ENCODE measurements around the gene TMEM38A.
"Not testable (repeated sequence)": the region's sequence is repeated elsewhere in the genome, so short reads cannot be mapped to it uniquely, and the experiment has no call there.

The TMEM38A gene

DNA sequence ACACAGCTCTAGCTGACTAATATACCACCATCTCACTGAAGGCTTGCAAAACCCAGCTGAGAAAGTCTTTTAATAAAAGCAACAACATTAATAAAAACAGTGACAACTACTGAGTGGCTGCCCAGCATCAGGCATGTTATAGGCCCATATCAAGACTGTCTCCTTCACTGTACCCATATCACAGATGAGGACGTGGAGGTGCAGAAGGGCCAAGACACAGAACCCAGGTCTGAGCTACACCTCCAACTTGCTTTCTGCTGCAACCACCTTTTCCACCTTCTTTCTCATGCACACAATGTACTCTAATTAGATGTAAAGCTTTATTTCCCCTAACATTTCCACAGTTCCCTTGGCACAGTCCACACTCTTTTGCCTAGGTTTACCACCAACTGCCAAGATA lies 22.3 kb upstream of the TMEM38A start:
- no peak for DNase-seq
- no peak for ATAC-seq

DNA sequence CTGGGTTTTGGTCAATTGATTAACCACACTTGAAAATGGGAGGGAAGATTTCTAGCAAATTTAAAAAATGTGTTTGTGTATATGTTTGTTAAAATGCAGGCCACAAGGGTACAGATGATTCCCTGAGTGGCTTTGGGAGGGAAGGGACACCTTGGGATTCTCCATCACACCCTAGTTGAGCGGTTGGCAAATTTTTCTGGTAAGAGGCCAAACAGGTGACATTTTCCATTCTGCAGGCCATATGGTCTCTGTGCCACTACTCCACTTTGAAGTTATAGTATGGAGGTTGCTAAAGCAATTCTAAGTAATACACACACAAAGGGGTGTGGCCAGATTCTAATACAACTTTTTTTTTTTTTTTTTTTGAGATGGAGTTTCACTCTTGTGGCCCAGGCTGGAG lies 20.0 kb upstream of the TMEM38A start:
- ATAC-seq (no peak), DNase-seq (no peak)

DNA sequence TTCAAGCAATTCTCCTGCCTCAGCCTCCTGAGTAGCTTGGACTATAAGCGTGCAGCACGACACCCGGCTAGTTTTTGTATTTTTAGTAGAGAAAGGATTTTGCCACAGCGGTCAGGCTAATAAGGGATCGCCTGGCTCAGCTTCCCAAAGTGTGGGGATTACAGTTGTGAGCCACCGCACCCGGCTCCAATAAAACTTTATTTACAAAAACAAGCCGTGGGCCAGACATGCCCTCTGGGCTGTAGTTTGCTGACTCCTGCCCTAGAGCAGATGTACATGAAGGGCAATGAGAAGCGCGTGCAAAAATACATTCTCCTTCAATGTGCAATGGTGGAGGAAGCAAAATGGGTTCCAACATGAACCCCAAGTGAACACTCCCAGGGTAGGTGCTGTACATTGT lies 19.2 kb upstream of the TMEM38A start:
- no peak for ATAC-seq
- DNase-seq: no peak

DNA sequence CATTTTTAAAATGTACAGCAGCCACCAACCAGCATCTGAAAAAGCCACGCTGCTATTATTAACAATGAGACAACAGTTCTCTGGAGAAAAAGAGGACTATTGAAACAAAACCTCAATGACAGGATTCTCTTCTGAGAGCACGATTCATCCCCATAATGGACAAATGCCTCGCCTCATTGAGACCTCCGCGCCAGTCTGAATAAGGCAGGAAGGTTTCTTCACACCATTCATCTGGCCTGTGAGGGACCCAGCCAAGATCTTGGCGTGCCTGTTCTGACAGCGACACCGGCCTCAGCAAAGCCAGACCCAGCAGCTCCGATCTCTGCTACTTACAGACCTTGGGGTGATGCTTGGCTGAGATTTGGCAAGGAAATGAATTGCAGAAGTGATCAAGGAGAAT lies 15.8 kb upstream of the TMEM38A start:
- DNase-seq: no peak
- ATAC-seq: no peak

DNA sequence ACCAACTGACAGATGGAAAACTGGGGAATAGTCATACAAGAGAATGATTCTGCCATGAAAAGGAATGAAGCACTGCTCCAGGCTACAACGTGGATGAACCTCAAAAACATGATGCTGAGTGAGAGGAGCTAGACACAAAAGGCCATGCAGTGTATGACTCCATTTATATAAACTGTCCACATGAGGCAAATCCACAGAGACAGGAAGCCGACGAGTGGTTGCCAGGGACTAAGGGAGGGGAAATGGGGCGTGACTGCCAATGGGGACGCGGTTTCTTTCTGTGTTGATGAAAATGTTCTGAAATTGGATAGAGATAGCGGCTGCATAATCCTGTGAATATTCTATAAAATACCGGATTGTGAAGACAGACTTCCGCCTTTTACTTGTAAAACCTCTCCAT lies 11.2 kb upstream of the TMEM38A start:
- DNase-seq (no peak), ATAC-seq (no peak)

DNA sequence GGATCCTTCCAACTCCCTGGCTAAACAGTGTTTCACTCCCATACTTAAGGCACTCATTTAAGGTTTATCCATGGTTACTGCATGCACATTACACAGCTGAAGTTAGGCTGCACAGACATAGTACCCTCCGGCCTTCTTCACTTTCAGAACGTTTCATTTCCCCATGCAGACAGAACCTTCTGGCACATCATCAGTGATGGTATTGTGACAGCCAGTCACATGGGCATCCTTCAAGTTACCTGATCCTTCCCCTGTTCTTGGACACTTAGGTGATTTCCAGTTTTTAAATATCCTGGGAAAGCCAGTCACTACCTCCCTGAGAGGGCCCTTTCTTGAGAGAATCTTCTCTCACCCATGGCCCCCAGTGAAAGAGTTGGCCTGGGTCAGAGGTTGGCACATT lies 10.1 kb upstream of the TMEM38A start:
- ATAC-seq (no peak), DNase-seq (no peak)

DNA sequence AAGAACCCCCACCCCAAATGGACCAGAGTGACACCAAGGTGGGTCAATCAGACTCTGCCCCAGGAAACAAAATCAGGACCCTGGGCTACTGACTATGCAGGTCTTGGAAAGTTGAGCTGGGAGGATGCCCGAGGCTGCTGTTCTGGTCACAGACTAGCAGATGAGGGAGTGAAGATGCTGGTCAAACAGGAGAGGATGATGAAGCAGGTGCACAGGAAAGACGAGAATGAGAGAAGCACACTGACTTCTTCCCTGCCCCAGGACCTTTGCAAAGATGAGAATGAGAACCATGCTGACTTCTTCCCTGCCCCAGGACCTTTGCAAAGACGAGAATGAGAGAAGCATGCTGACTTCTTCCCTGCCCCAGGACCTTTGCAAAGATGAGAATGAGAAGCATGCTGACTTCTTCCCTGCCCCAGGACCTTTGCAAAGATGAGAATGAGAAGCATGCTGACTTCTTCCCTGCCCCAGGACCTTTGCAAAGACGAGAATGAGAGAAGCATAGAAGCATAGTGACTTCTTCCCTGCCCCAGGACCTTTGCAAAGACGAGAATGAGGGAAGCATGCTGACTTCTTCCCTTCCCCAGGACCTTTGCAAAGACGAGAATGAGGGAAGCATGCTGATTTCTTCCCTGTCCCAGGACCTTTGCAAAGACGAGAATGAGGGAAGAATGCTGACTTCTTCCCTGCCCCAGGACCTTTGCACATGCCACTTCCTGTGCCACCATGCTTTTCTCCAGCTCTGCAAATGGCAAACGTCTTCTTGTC lies 9.3 kb upstream of the TMEM38A start:
- DNase-seq, ATAC-seq: not testable (repeated sequence)

DNA sequence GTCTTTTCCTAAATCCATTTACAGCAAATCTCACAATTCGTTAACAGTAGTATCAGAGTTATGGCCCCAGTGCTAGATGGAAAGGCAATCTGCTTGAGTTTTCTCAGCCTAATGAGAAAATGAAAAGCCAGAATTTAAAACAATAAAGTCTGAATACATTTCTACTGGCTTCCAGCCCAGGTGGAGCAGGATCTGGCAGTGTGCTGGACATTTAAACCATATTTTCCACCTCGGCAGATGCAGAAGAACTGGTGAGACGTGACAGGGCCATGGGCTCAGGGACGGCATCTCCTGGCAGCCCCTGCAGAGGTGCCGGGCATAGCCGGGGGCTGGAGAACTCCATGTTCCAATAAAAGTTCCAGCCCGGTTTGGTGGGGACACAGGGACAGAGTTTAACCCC lies 8.1 kb upstream of the TMEM38A start:
- ATAC-seq (no peak), DNase-seq (no peak)

DNA sequence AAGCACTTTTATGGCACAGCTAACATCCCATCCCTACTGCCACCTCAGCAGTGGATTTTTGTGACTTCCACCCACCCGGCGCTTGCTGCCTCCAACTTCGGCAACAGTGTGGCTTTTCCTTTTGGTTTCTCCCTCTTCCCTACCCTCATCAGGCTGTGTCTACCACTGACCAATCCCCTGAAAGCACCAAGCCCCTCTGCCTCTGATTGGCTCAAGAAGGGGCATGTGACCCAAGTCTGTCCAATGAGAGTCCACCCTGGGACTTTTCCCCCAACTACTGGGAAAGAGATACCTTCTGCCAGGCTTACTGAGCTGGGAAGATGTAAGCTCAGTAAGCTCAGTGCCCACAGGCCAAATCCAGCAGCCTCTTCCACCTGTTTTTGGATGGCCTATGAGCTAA lies 6.8 kb upstream of the TMEM38A start:
- DNase-seq (no peak), ATAC-seq (no peak)

DNA sequence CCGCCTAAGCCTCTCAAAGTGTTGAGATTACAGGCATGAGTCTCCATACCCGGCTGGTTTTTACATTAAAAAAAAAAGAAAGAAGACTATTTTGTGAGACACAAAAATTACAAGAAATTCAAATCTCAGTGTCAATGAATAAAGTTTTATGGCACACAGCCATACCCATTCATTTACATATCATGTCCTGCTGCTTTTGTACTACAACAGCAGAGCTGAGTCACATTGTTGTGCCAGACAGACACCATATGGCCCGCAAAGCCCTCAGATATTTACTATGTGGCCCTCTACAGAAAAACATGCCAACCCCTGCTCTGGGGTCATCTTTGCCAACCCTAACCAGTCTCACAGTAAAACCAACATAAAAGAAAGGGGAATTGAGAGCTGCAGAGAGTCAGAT lies 6.3 kb upstream of the TMEM38A start:
- no peak for DNase-seq
- ATAC-seq: no peak

DNA sequence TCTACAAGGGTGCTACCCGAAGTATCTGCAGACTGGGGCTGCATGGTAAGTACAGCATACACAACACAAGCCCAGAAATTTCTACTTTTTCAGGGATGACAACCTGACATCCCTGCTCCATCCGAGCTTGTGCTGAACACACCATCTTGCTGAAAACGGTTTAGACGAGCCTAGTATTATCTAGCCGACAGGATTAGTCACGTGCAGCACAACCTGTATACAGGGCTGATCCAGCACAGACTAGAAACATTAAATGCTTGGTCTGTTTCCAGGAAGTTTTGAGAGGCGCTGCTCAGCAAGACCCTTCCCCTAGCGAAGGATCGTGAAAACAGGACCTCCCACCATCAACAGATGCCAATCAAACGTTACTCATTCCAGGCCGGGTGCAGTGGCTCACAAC lies 5.2 kb upstream of the TMEM38A start:
- ATAC-seq: no peak

DNA sequence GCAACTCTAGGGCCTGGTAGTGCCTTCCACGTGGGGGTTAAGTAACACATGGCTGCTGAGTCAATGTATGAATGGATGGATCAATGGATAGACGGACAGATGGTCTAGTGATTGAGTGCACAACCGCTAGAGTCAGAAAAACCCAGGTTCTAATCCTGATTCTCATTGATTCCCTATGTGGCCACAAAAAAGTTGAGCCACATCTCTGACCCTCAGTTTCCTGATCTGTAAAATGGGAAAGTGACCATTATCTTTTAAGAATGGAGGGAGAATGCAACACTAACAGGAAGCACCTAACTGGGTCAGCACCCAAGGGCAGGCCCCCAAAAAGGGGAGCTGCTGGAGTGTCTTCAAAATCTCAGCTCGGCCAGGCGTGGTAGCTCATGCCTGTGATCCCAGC lies 3.6 kb upstream of the TMEM38A start:
- ATAC-seq: no peak
- DNase-seq: no peak

More for the DNA sequence above, 5.2 kb upstream of the TMEM38A start:
- no peak for DNase-seq

DNA sequence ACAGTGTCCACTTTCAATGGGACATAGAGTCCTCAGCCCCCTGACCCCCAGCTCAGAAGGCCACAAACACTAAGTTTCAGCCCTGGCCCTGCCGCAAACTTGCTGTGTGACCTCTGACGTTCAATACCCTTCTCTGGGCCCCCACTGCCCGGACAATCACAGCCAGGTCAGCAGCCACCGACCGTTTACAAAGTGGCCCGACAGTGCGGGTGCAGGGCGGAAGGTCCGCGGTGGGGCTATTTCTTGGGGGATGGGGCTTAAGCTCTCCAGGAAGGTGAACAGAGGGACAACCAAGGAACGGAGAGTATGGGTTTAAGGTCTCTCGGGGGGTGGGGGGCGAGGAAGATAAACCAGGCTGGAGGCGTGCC lies 1.5 kb upstream of the TMEM38A start:
- no peak for DNase-seq
- ATAC-seq: no peak

DNA sequence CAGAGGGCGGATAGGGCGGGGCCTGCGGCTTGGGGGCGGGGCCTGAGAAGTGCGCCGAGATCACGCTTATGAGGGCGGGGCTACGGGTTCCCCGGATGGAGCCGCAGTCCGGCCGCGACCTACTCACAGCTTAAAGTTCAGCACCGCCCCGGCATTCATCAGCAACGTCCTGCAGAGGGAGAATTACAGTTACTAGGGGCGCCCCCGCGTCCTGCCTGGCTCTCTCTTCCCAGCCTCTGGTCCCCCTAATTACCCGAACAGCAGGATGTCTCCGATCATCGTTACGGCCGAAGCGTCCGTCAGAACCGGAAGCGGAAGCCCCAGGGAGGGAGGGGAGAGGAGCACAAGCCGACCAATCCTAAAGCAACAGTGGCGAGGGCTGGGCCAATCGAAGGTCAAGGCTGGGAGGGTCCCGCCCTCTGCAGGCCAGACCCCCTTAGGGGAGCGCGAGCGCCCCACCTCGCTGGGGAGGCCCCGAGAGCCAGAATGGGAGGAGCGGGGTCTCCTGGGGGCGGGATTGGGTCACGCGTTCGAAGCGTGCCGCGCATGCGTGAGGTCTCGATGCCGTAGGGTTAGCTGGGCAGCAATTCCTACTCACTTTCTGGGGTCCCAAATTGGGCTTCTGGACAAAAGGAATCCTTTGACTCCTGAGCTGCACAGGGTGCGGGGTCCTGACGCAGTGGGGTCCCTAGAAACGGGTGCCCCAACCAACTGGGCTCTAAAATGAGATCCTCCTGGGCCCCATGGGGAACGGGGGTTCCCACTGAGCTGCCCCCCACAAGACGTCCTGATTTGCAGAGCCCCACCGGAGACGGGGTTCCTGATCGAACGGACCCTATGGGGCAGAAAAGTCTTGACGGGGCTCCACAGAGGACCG lies 869 bp upstream of the TMEM38A start, which contains the start of gene SMIM7:
Gene SMIM7 (minus strand): TSS at position 313 of the 877 bp plus-strand sequence. CDS start 34 bp downstream, at position 279.
- peak; percentile 99 for ATAC-seq
- DNase-seq: peak; percentile 98

DNA sequence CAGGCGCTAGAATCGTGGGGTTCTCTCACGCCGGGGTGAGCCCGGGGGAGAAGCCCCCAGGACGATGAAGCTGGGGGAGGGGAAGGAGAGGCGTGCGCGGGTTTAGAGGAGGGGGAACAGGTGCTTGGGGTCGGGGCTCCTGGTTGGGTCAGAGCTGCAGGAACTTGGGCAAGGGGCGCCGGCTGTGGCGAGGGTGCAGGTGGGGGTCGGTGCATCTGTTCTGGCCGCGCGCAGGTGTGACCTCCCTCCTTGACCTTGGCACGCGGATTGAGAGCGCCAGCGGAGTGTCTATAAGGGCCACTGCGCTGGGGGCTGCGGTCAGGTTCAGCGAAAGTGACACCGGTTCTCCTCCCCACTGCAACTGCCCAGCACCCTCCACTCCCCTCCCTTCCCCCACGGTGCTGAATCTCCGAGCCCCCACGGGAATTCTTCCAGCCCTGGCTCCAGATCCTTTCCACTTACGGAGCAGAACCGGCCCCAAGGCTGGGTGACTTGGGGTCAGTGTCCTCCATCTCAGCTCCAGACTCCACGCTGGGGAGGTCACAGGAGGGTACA lies 618 bp downstream of the TMEM38A start:
- DNase-seq (peak; percentile 19), ATAC-seq (no peak)

DNA sequence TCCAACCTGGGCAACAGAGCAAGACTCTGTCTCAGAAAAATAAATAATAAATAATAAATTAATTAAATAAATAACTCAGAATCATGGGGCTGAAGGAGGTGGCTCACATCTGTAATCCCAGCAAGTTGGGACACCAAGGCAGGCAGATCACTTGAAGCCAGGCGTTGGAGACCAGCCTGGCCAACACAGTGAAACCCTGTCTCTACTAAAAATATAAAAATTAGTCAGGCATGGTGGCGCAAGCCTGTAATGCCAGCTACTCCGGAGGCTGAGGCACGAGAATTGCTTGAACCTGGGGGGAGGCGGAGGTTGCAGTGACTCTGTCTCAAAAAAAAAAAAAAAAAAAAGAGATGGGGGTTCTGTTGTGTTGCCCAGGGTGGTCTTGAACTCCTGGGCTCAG lies 7.2 kb downstream of the TMEM38A start:
- DNase-seq: no peak
- ATAC-seq: no peak

DNA sequence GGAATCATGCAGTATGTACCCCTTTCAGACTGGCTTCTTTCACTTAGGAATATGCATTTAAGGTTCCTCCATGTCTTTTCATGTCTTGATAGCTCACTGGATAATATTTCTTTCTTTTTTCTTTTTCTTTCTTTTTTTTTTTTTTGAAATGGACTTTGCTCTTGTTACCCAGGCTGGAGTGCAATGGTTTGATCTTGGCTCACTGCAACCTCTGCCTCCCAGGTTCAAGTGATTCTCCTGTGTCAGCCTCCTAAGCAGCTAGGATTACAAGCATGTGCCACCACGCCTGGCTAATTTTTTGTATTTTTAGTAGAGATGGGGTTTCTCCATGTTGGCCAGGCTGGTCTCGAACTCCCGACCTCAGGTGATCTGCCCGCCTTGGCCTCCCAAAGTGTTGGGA lies 7.8 kb downstream of the TMEM38A start:
- DNase-seq, ATAC-seq: not testable (repeated sequence)

DNA sequence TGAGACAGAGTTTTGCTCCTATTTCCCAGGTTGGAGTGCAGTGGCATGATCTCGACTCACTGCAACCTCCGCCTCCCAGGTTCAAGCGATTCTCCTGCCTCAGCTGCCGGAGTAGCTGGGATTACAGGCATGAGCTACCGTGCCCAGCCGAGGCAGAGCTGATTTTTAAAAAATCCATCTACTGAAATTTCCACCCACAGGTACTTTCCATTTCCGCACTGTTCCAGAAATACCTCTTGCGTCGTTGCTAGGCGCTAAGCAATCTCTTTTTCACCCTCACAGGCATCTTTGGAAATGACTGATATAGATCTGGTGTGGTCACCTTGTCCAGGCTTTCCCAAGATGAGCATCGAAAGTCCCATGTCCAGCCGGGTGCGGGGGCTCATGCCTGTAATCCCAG lies 9.4 kb downstream of the TMEM38A start:
- ATAC-seq: no peak
- DNase-seq: no peak

DNA sequence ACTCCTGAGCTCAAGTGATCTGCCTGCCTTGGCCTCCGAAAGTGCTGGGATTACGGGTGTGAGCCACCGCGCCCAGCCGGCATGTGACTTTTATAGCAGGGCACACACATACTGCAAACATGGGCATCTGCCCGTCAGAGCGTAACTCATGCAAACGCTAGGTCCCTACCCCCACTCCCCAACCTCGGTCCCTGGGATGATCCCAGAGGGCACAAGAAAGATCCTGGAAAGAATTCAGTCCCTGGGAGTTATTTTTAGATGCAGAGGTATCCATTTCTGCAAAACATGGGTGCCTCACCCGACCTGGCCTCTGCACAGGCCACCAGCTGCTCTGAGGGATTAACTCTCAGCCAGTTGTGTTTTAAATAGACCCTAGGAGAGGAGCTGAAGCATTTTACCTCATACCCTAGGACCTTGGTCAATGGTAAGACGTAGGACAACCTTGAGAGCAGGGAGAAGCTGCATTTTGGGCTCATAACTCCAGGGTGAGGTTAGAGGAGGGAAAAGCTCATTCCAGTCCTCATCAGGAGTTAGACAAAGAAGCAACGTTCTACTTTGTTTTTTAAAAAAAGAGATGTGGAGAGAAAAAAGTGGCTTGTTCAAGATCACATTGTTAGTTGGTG lies 10.8 kb downstream of the TMEM38A start:
- ATAC-seq (no peak), DNase-seq (no peak)

DNA sequence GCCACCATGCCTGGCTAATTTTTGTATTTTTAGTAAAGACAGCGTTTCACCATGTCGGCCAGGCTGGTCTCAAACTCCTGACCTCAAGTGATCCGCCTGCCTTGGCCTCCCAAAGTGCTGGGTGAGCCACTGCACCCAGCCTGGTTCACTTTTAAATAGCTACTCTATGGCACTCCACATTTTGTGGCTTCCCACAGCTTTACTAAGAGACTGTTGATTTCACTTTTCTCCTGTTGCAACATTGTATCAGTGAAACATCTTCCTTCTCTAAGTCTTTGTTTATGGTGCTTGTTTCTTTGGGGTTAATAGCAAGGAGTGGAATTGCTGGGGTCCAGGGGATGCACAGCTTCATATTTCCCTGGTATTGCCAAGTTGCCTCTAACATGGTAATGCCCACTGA lies 12.3 kb downstream of the TMEM38A start:
- ATAC-seq (no peak), DNase-seq (no peak)

DNA sequence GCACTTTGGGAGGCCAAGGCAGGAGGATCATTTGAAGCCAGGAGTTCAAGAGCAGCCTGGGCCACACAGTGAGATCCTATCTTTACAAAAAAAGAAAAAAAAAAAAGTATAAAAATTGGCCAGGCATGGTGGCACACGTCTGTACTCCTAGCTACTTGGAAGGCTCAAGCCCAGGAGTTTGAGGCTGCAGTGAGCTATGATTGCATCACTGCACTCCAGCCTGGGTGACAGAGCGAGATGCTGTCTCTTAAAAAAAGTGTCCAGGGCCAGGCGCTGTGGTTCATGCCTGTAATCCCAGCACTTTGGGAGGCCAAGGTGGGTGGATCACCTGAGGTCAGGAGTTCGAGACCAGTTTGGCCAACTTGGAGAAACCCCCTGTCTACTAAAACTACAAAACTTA lies 12.9 kb downstream of the TMEM38A start:
- not testable (repeated sequence) for ATAC-seq, DNase-seq

DNA sequence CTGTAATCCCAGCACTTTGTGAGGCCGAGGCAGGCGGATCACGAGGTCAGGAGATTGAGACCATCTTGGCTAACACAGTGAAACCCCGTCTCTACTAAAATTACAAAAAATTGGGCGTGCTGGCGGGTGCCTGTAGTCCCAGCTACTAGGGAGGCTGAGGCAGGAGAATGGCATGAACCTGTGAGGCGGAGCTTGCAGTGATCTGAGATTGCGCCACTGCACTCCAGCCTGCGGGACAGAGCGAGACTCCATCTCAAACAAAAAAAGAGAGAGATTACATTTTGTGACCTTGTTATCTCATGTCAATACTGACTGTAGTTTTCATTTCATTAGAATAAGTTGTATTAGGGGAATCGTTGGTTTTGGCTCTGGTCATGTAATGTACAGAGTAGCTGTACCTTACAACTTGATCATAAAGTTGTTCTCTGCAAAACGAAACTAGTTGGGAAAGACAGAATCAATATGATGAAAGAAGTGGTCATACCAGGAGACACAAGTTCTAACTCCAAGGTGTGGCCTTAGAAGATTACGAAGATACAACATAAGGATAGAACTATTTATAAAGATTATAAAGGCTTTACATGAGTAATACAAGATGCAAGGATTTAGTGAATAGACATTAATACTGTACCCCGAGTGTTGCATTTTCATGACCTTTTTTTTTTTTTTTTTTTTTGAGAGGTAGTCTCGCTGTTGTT lies 15.3 kb downstream of the TMEM38A start:
- no peak for ATAC-seq
- DNase-seq: no peak

Measured in stimulated activated naive CD8-positive, alpha-beta T cell treated with anti-CD3 and anti-CD28 coated beads, Interleukin-15, Interleukin-2, amounts not matched to agents 100 U/mL and 50 U/mL, for 24 hours (primary cell).